Hippocampal formation (tissue), 2 donors: Measurements from ENCODE around the gene LSM14A.
"Not testable (repeated sequence)": the region's sequence is repeated elsewhere in the genome, so short reads cannot be mapped to it uniquely, and the experiment has no call there.

ENCODE experiments used
- DNase-seq, 2 donors: peaks; one replicate each; lab custom pipeline; 2025; lab: John Stamatoyannopoulos, UW

LSM14A gene

DNA sequence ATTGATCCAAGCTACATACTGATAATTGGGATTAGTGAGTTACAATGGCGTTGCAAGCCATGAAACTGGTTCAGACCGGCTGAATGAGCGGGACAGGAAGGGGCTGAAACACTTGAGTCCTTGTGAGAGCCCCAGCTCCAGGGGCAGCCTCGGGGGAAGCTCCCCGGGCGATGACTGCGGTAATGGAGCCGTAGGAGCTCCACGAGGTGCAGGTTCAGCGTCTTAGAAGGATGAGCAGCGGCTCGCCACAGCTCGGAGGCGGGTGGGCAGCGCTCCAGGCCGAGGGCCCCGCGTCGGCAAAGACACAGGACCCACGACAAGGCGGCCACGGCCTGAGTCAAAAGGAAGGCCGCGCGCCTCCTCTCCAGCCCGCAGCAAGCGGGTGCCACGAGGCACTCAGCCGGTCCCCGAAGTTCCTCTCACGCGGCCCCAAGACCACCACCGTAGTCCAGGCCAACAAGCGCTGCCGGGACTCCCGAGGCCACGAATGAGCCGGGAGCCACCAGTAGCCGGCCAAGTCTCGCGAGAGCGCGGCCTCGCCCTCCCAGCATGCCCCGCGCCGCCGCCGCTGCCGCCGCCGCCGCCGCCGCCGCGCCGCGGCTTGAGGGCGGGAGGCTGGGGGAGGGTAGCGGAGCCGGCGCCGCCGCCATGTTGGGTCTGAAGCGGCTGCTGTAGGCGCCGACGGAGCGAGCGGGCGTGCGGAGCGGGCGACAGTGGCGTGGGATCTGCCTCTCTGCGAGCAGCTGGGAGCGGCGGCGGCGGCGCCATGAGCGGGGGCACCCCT, at the start of gene LSM14A:
Gene LSM14A, plus strand, starts transcription at position 628 of the 784 bp plus-strand sequence. Its CDS starts 139 bp downstream, at position 767.
- DNase-seq, result peak; percentile 81 to 88

DNA sequence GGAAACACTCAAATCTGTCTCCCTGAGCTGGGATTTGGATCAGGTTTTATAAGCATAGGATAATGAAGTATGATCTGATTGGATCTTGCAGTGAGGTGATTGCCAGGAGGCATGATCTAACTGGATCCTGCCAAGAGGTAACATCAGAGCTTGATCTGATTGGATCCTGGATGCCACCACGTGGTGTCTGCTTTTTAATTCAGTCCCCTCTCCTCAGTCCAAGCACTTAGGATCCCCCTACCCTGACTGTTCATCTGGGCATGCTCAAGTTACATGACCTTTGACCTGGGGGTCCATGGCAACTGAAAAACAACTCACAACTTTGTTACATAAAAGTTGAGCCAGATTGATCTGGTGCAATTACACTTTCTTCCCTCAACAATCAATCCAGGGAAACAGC, 47.5 kb upstream of the LSM14A start:
- no peak for DNase-seq

DNA sequence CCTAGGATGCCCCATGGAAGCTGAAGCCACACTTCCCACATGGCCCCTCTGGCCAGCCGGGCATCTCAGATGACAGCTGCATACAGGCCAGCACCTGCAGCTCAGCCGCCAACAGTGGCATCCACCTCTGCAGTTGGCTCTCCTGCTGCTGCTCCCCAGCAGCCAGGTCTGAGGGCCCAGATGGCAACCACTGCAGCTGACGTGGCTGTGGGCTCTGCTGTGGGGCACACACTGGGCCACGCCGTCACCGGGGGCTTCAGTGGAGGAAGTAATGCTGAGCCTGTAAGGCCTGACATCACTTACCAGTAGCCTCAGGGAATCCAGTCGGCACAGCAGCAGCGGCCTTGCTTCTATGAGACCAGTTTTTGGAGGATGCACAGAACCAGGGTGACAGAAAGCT, 45.3 kb upstream of the LSM14A start:
- no peak for DNase-seq

GRCh38 chr19:34127684-34128189, 44.6 kb upstream of the LSM14A start:
- no peak for DNase-seq

GRCh38 chr19:34128558-34129250, 43.6 kb upstream of the LSM14A start:
- DNase-seq, result no peak

DNA sequence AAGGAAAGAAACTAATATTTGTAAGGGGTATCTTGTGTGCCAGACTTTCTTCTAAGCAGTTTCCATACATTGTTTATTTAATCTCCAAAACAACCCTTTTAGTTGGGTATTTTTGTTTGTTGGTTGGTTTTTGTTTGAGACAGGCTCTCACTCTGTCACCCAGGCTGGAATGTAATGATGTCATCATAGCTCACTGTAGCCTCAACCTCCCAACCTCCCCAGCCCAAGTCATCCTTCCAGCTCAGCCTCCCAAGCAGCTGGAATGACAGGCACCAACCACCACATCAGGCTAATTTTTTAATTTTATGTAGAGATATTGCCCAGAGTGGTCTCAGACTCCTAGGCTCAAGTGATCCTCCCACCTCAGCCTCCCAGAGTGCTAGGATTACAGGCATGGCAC, 41.2 kb upstream of the LSM14A start:
- DNase-seq, result no peak

DNA sequence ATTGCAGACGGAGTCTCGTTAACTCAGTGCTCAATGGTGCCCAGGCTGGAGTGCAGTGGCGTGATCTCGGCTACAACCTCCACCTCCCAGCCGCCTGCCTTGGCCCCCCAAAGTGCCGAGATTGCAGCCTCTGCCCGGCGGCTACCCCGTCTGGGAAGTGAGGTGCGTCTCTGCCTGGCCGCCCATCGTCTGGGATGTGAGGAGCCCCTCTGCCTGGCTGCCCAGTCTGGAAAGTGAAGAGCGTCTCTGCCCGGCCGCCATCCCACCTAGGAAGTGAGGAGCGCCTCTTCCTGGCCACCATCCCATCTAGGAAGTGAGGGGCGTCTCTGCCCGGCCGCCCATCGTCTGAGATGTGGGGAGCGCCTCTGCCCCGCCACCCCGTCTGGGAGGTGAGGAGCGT, 40.2 kb upstream of the LSM14A start:
- not testable (repeated sequence) for DNase-seq

DNA sequence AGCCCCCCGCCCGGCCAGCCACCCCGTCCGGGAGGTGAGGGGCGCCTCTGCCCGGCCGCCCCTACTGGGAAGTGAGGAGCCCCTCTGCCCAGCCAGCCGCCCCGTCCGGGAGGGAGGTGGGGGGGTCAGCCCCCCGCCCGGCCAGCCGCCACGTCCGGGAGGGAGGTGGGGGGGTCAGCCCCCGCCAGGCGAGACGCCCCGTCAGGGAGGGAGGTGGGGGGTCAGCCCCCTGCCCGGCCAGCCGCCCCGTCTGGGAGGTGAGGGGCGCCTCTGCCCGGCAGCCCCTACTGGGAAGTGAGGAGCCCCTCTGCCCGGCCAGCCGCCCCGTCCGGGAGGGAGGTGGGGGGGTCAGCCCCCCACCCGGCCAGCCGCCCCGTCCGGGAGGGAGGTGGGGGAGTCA, 39.6 kb upstream of the LSM14A start:
- DNase-seq, result not testable (repeated sequence)

DNA sequence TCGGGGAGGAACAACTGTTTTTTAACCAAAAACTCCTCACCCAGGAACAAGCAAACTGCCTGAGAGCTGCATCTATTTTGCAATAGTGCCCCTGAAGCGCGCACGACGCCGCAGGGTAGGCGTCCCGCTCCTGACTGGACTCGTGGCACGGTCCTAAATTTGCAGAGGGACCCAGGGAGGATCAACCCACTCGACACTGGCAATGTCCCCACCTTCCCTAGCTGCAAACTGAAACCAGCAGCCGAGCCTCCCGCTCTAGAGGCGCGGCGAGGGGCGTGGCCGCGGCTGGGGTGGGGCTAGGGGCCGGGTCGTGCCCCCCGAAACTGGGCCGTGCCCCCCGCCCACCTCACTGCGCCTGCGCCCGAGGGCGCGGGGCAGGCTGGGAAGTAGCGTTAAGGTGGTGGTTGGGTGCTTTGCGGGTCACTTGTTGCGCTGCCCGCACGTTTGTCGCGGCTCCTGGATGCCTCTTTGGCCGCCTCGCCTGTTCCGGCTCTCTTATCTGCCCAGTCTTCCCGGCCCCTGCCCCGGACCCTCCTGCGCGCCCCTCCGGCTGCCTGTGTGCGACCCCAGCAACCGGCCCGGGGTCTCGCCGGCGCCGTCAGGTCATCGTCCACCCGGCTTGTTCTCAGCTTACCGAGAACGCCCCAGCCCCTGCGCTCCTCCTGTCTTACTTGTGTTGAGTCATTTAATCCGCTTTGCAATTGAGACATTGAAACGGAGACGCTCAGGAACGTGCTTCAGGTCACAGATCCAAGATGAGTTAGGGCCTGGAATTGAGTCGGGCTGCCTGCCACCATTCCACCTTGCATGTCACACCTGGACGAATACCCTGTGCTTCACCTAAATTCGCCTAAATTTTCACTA, 37.9 kb upstream of the LSM14A start:
- peak; percentile 15 to 81 for DNase-seq

DNA sequence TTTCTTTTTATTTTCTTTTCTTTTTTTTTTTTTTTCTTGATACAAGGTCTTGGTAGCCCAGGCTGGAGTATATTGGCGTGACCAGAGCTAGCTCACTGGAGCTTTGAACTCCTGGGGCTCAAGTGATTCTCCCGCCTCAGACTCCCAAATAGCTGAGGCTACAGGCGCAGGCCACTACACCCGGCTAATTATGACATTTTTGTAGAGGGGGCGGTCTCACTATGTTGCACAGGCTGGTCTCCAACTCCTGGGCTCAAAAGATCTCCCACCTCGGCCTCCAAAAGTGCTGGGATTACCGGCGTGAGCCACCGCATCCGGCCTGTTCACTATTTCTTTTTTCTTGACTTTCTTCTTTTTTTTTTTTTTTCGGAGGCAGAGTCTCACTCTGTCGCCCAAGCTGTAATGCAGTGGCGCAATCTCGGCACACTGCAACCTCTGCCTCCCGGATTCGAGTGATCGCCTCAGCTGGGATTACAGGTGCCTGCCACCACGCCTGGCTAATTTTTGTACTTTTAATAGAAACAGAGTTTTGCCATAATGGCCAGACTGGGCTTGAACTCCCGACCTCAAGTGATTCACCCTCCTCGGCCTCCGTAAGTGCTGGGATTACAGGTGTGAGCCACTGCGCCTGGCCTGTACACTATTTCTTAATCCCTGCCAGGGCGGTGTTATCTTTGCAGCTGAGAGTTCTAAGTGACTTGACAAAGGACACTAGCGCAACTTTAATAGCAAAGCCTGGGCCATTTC, 37.1 kb upstream of the LSM14A start:
- DNase-seq, result no peak

DNA sequence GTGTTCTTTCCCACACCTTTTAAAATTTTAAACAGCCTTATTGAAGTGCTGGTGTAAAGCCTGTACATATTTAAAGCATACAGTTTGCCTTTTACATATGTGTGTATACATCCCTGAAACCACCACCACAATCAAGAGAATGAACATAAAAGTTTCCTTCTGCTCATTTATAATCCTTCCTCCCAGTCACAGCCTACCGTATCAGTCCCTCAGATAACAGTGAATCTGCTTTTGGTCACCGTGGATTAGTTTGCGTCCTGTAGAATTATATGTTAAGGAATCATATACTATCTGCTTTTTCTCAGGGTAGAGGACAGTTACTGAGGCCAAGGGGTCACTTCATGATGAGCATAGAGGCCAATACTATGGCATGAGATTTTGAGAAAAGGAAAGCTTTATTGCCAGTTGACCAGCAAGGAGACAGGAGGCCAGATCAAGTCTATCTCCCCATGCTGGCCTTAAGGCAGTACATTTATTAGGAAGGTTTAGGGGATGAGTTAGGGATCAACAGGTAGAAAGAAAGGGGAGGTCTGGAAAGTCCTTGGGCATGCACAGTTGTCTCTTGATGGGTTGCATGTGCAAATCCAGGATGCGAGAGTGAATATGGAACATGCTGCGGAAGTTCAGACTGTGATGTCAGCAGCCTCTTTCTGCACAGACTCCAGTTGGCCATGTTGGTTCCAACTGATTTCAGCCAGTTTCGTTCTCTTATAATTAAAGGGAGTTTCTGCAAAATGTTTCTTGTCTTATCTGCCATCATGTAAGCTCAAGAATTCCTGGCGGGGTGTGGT, 36.3 kb upstream of the LSM14A start:
- DNase-seq, result no peak

- DNase-seq, result no peak
These were observed 31.3 kb upstream of the LSM14A start for GRCh38 chr19:34141025-34141424.

GRCh38 chr19:34142440-34142839, 29.9 kb upstream of the LSM14A start:
- no peak for DNase-seq

- DNase-seq, result peak; percentile 26 to 27
These were observed 26.5 kb upstream of the LSM14A start for GRCh38 chr19:34145741-34146202.

DNA sequence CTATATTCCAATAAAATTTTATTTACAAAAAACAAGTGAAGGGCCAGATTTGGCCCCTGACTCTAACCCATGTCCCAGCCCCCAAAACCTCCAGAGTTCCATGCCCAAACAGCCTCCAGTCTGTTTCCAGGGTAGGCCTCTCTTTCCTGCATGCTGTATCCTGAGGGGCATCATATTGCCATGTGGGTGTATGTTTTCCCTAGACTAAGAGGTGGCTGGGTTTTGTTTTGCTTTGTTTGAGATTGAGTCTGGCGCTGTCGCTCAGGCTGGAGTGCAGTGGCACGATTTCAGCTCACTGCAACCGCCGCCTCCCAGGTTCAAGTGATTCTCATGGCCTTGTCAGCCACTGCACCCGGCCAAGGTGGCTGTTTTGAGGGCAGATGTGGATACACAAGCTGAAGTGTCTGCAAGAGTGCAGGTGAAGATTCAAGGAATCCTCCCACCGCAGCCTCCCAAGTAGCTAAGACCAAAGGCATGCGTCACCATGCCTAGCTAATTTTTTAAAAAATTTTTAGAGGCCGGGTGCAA, 23.6 kb upstream of the LSM14A start:
- no peak for DNase-seq

- DNase-seq, result no peak
These were observed 22.4 kb upstream of the LSM14A start for GRCh38 chr19:34149873-34150272.

DNA sequence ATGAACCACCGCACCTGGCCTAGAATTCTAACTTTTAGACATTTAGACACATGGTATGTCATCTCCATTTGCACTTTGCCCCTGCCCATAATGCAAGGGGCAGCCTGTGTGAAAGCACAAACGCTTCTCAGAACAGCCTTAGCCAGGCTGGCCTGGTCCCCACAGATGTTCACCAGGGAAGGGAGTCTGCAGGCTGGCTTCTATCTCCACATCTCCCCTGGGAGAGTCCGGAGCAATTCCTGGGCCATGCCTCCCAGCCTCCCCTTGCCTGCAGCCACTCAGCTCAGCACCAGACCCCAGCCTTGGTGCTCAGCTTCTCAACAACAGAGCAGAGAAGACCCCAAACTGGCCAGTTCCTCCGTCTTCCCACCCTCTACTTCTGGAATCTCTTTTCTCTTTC, 21.7 kb upstream of the LSM14A start:
- DNase-seq, result no peak

DNA sequence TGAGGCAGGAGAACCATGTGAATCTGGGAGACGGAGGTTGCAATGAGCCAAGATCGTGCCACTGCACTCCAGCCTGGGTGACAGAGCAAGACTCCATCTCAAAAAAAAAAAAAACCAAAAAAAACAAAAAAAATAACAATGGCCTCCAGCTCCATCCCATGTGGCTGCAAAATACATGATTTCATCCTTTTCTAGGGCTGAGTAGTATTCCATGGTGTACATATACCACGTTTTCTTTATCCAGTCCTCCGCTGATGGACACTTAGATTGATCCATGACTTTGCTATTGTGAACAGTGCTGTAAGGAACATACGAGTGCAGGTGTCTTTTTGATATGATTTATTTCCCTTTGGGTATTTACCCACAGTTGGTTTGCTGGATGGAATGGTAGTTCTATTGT, 20.9 kb upstream of the LSM14A start:
- no peak for DNase-seq

DNA sequence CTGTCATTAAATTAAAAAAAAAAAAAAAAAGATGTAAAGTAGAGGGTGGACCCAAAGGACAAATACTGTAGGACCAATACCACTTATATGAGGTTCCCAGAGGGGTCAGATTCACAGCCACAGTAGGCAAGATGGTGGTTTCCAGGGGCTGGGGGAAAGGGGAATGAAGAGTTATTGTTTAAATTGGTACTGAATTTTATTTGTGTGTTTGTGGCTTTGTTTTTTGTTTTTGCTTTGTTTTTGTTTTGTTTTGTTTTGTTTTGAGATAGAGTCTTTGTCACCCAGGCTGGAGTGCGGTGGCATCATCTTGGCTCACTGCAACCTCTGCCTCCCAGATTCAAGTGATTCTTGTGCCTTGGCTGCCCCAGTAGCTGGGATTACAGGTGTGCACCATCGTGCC, 17.9 kb upstream of the LSM14A start:
- DNase-seq, result no peak

GRCh38 chr19:34155686-34156085, 16.6 kb upstream of the LSM14A start:
- DNase-seq, result no peak
